Stimulated activated CD8-positive, alpha-beta memory T cell treated with anti-CD3 and anti-CD28 coated beads, Interleukin-7, amount 100 ng/mL, for 48 hours (primary cell): Measurements from ENCODE around the gene ATP9B.

Experiments
- DNase-seq, 2 donors: peaks; one replicate each; pipeline ENCODE4 v3.0.0-alpha.2; 2020; ENCODE audit warnings: low read depth in 1 of 2; ENCODE audit errors: extremely low read depth in 1 of 2

Gene ATP9B

GRCh38 chr18:79392226-79392625 is 323.0 kb downstream of the ATP9B start:
- no peak for DNase-seq

GRCh38 chr18:79393181-79393634 is 324.0 kb downstream of the ATP9B start:
- no peak for DNase-seq

- DNase-seq, result no peak
These were observed 324.7 kb downstream of the ATP9B start for GRCh38 chr18:79393635-79394533.

GRCh38 chr18:79394534-79395307 is 325.5 kb downstream of the ATP9B start:
- peak; percentile 61 to 64 for DNase-seq

GRCh38 chr18:79395308-79395640 is 326.1 kb downstream of the ATP9B start:
- no peak for DNase-seq

GRCh38 chr18:79395761-79396404 is 326.7 kb downstream of the ATP9B start, which contains the start of gene NFATC1:
TSS of gene NFATC1 (plus strand) at chr18:79395930. CDS start at chr18:79396225, 295 bp downstream.
- peak; percentile 69 to 76 for DNase-seq

- DNase-seq, result no peak
These were observed 327.4 kb downstream of the ATP9B start for GRCh38 chr18:79396431-79397246.

- DNase-seq, result no peak
These were observed 328.1 kb downstream of the ATP9B start for GRCh38 chr18:79397247-79397829.

GRCh38 chr18:79397830-79398761 is 328.9 kb downstream of the ATP9B start:
- no peak for DNase-seq

- DNase-seq, result no peak
These were observed 330.3 kb downstream of the ATP9B start for GRCh38 chr18:79399275-79400081.

- peak in 1 of 2 donors; percentile 54 for DNase-seq
These were observed 330.9 kb downstream of the ATP9B start for GRCh38 chr18:79400091-79400590.

GRCh38 chr18:79400591-79401381 is 331.6 kb downstream of the ATP9B start:
- DNase-seq, result no peak

- DNase-seq, result no peak
These were observed 332.5 kb downstream of the ATP9B start for GRCh38 chr18:79401494-79402208.

GRCh38 chr18:79402209-79402576 is 333.0 kb downstream of the ATP9B start:
- no peak for DNase-seq

- DNase-seq, result no peak
These were observed 334.0 kb downstream of the ATP9B start for GRCh38 chr18:79402977-79403722.
